ENCODE measurements around the gene ATP1A4. TPM values are rescaled to one million over a fixed set of nuclear protein-coding genes. Genes with fewer than 3 reads are reported as not detected.

ATP1A4 gene
- total and polyA plus RNA-seq, 10 of the 15 experiments (the other 5 are each of a cell fraction or from before 2014, with no cell fraction given) = 0.31 to 1.0 (median 0.54) TPM

- ChIA-PET POLR2A (interaction anchor here (1.0 to 2.3 kb wide), 7 partner anchors 11 to 131 kb away, joined by 3 to 15 read pairs (median 5); partner anchors contain the start of genes DCAF8 and PEX19), SMC1A (ENCODE audit: uncharacterized antibody, unreplicated experiment) (interaction anchor here (0.9 to 11.5 kb wide), 8 partner anchors 8 to 85 kb away, joined by 3 to 95 read pairs (median 6); no protein-coding TSS in a partner anchor), RAD21 (ENCODE audit: unreplicated experiment) (interaction anchor here (1.0 to 3.2 kb wide), 7 partner anchors 9 to 85 kb away, joined by 3 to 16 read pairs (median 5); partner anchors contain the start of gene DCAF8), CTCF (interaction anchor here (0.6 to 8.9 kb wide), 12 partner anchors 13 to 736 kb away, joined by 3 to 89 read pairs (median 5); partner anchors contain the start of gene DCAF8)
- Histone ChIP-seq H3K27ac (ENCODE audit: control insufficient read depth, insufficient read depth) (peak overlapping the region; percentile 84), H3K4me2 (ENCODE audit: control insufficient read depth, insufficient read depth) (peak overlapping the region; percentile 82), H3K9me3 (replicated peaks; ENCODE audit: control insufficient read depth, insufficient read depth, low read length) (no peaks in the 10 kb centered on the region), H3K4me3 (peak overlapping the region; percentile 99), H3K27me3 (replicated peaks in 1 of 2; ENCODE audit: control insufficient read depth in 2 of 2, insufficient read depth in 2 of 2, low read length in 1 of 2) (no peaks in the 10 kb centered on the region), H3K36me3 (ENCODE audit: control insufficient read depth in 2 of 2, insufficient read depth in 2 of 2, low read length in 1 of 2) (peaks cover 7 to 10% of the 10 kb centered on the region in 2 experiments; a peak in 3 of 4 replicates), H3K9ac (ENCODE audit: control insufficient read depth, insufficient read depth, low read length) (peak overlapping the region; percentile 92), H2AFZ (ENCODE audit: control insufficient read depth, low read depth, low read length) (no peak overlapping the region), H4K20me1 (ENCODE audit: control insufficient read depth, insufficient read depth) (no peaks in the 10 kb centered on the region), H3K4me1 (ENCODE audit: control insufficient read depth, insufficient read depth, low read length) (peaks cover 26% of the 10 kb centered on the region), H3K79me2 (ENCODE audit: control insufficient read depth, insufficient read depth, low read length) (peaks cover 35% of the 10 kb centered on the region)
- no TSS peak for BruUV-seq (replicated peaks)
- peak; percentile 47 for FAIRE-seq
- peak; percentile 2; the same call in 1 of the 3 replicates for ATAC-seq
- intact Hi-C loops (cut with micrococcal nuclease; ENCODE audit: unreplicated experiment) = no loop called here
- WGBS (ENCODE audit: insufficient coverage, insufficient replicate concordance, low lambda C conversion rate, missing lambda C conversion rate) = 24% methylated on average over 9 of the region's 9 CpGs
- TF ChIP-seq NR2C1 (IDR thresholded peaks at IDR 0.05) = no peak
- 0 out of 2 replicates have a peak, but pooled peaks have one; percentile 28 for TF ChIP-seq RELB (IDR thresholded peaks at IDR 0.05; ENCODE audit: low read depth)
- TF ChIP-seq POLR2A (IDR thresholded peaks at IDR 0.05; ENCODE audit: low read depth, low read length) = 0 out of 2 replicates have a peak, but pooled peaks have one; percentile 14
- TF ChIP-seq IKZF1 (conservative IDR thresholded peaks at IDR 0.05) = peak; percentile 79
- TF ChIP-seq NRF1 (conservative IDR thresholded peaks at IDR 0.05; ENCODE audit: low read depth, low read length) = no peak
- TF ChIP-seq NBN (IDR thresholded peaks at IDR 0.05) = peak; percentile 48; the same call in 1 of the 2 replicates
- TF ChIP-seq RUNX3 (IDR thresholded peaks at IDR 0.05; ENCODE audit: low read length) = peak; percentile 52; the same call in 1 of the 2 replicates
- peak; percentile 80 for TF ChIP-seq SPI1 (IDR thresholded peaks at IDR 0.05; ENCODE audit: borderline replicate concordance, insufficient read depth, low read depth, low read length)
- no peak for TF ChIP-seq CUX1 (IDR thresholded peaks at IDR 0.05; ENCODE audit: insufficient replicate concordance, low read depth, low read length)
- TF ChIP-seq ASH2L (IDR thresholded peaks at IDR 0.05; ENCODE audit: borderline replicate concordance, low read depth) = no peak
- peak; percentile 62 to 71; a peak in 3 of 4 replicates for TF ChIP-seq IKZF2 (IDR thresholded peaks at IDR 0.05)
- TF ChIP-seq EED (IDR thresholded peaks at IDR 0.05; ENCODE audit: low read depth) = peak; percentile 64; the same call in 1 of the 2 replicates
- in situ Hi-C loops (cut with MboI) = no loop called here
- no peak for DNase-seq (ENCODE audit: low read depth, low spot score)
Observed at GRCh38 chr1:160206421-160207117, 55.2 kb downstream of the ATP1A4 start.
